ENCODE data around the gene CSRNP2.
A peak's percentile ranks its signal among the peaks of the same experiment; 100 is the strongest.

The CSRNP2 gene

GRCh38 chr12:51076236-51076930, 7.0 kb downstream of the CSRNP2 start:
- DNase-seq, result no peak

- DNase-seq, result no peak
Observed at GRCh38 chr12:51075390-51075789, 8.0 kb downstream of the CSRNP2 start.

GRCh38 chr12:51071663-51072062, 11.7 kb downstream of the CSRNP2 start:
- DNase-seq, result no peak

GRCh38 chr12:51070004-51070403, 13.4 kb downstream of the CSRNP2 start:
- DNase-seq, result no peak

- DNase-seq, result no peak
Observed at GRCh38 chr12:51067771-51068170, 15.6 kb downstream of the CSRNP2 start.

GRCh38 chr12:51067229-51067628, 16.2 kb downstream of the CSRNP2 start:
- no peak for DNase-seq

GRCh38 chr12:51065530-51065929, 17.9 kb downstream of the CSRNP2 start:
- no peak for DNase-seq

- DNase-seq, result no peak
Observed at GRCh38 chr12:51062631-51063397, 20.6 kb downstream of the CSRNP2 start.

GRCh38 chr12:51059086-51059485, 24.3 kb downstream of the CSRNP2 start:
- no peak for DNase-seq

- no peak for DNase-seq
Observed at GRCh38 chr12:51056242-51056641, 27.2 kb downstream of the CSRNP2 start.

- no peak for DNase-seq
Observed at GRCh38 chr12:51055060-51055459, 28.3 kb downstream of the CSRNP2 start.

GRCh38 chr12:51051787-51052186, 31.6 kb downstream of the CSRNP2 start:
- DNase-seq, result no peak

- no peak for DNase-seq
Observed at GRCh38 chr12:51049525-51049924, 33.9 kb downstream of the CSRNP2 start.

- no peak for DNase-seq
Observed at GRCh38 chr12:51048661-51049251, 34.6 kb downstream of the CSRNP2 start.

- DNase-seq, result peak; percentile 95 to 97
Observed at GRCh38 chr12:51047655-51048540, 35.5 kb downstream of the CSRNP2 start, which contains the start of gene LETMD1. LETMD1 (plus strand) TSS chr12:51048327; CDS start chr12:51048357, 30 bp downstream.

GRCh38 chr12:51036279-51036678, 47.1 kb downstream of the CSRNP2 start:
- no peak for DNase-seq

GRCh38 chr12:51033457-51034089, 49.8 kb downstream of the CSRNP2 start:
- DNase-seq, result no peak

- DNase-seq, result no peak
Observed at GRCh38 chr12:51033048-51033447, 50.3 kb downstream of the CSRNP2 start.

- no peak for DNase-seq
Observed at GRCh38 chr12:51028813-51029150, 54.6 kb downstream of the CSRNP2 start.

- peak; percentile 16 to 80 for DNase-seq
Observed at GRCh38 chr12:51028126-51028812, 55.1 kb downstream of the CSRNP2 start.

GRCh38 chr12:51027342-51027835, 56.0 kb downstream of the CSRNP2 start:
- no peak for DNase-seq

All from NCI-H524 (cell line).